Small intestine (tissue), 7 donors: ENCODE data around the gene ANXA11. TPM values are rescaled to one million over a fixed set of nuclear protein-coding genes. Genes with fewer than 3 reads are reported as not detected.

Source experiments
- DNase-seq, 2 donors: peaks; one replicate each; pipeline versions ENCODE4 v3.0.0 to v3.0.0-alpha.2; 2013
- FAIRE-seq: peaks from 2 replicates; lab custom pipeline; 2012; peaks lifted over from hg19 to GRCh38; lab: Jason Lieb, UNC
- H3K27ac ChIP-seq, 3 donors: one replicate each; pipeline ENCODE4 v1.5.1; 2013; ENCODE audit warnings: low read length in 2 of 3, mild to moderate bottlenecking in 2 of 3, control low read depth in 1 of 3, inconsistent platforms in 1 of 3, low read depth in 1 of 3, moderate library complexity in 1 of 3
- H3K27me3 ChIP-seq, 3 donors: one replicate each; pipeline ENCODE4 v1.6.1; 2013; ENCODE audit warnings: low read length in 3 of 3, inconsistent platforms in 1 of 3; ENCODE audit not compliant: control insufficient read depth in 3 of 3, insufficient read depth in 3 of 3
- H3K36me3 ChIP-seq, 3 donors: one replicate each; pipeline ENCODE4 v1.6.1; 2013; ENCODE audit warnings: low read length in 3 of 3, inconsistent platforms in 1 of 3, low read depth in 1 of 3, mild to moderate bottlenecking in 1 of 3, moderate library complexity in 1 of 3; ENCODE audit not compliant: control insufficient read depth in 3 of 3, insufficient read depth in 2 of 3
- H3K4me1 ChIP-seq, 3 donors: one replicate each; pipeline ENCODE4 v1.6.1; 2013; ENCODE audit warnings: low read length in 2 of 3, inconsistent platforms in 1 of 3, low read depth in 1 of 3, mild to moderate bottlenecking in 1 of 3, moderate library complexity in 1 of 3; ENCODE audit not compliant: control insufficient read depth in 3 of 3, insufficient read depth in 2 of 3
- H3K4me3 ChIP-seq, 3 donors: one replicate each; pipeline ENCODE4 v1.5.1; 2013; ENCODE audit warnings: low read length in 3 of 3, control low read depth in 1 of 3, inconsistent platforms in 1 of 3, low read depth in 1 of 3, mild to moderate bottlenecking in 1 of 3, moderate library complexity in 1 of 3
- H3K9me3 ChIP-seq, 2 donors: one replicate each; pipeline ENCODE4 v1.6.1; 2013; ENCODE audit warnings: low read depth in 1 of 2, low read length in 1 of 2; ENCODE audit not compliant: control insufficient read depth in 2 of 2, insufficient read depth in 1 of 2
- WGBS, 3 donors: extraction: QIAGEN DNeasy Blood & Tissue Kit; methylation state at CpG; one replicate each; pipeline ENCODE4 v1.1.7; 2013; 5-methylcytosine and 5-hydroxymethylcytosine counted together
- polyA plus RNA-seq, 4 donors: library from polyadenylated mRNA; stranded (reverse) in 3 of 4; unstranded in 1 of 4; fragments of 200-250 nt in 3 of 4; fragments of 120-200 nt in 1 of 4; gene quantifications; one replicate each; pipeline versions ENCODE4 v1.2.1 to v1.2.3, GENCODE V29; 2013
- donor health status: healthy with polysubstance abuse.
- donor health status: control.
- donor health status: control.
- donor health status: Bipolar disorder and iron deficiency.
- donor health status: healthy.

ANXA11 gene
- polyA plus RNA-seq, 4 donors: 110 to 363 (median 209) TPM

- DNase-seq (no peak), FAIRE-seq (no peak)
- WGBS, 3 donors: 62 to 75% (median 68%) methylated on average over 4 of the region's 4 CpGs
- Histone ChIP-seq H3K27me3 (peaks cover 0 to 6% (median 0%) of the 10 kb centered on the region in 3 donors), H3K4me1 (no peaks in the 10 kb centered on the region), H3K9me3 (no peaks in the 10 kb centered on the region), H3K27ac (no peak overlapping the region), H3K4me3 (no peak overlapping the region), H3K36me3 (no peaks in the 10 kb centered on the region)
Observed at GRCh38 chr10:80126876-80127275, 78.5 kb downstream of the ANXA11 start.

GRCh38 chr10:80122746-80123145, 82.6 kb downstream of the ANXA11 start:
- FAIRE-seq (no peak), DNase-seq (no peak)
- Histone ChIP-seq H3K27ac (no peak overlapping the region), H3K27me3 (no peaks in the 10 kb centered on the region), H3K4me3 (no peak overlapping the region), H3K4me1 (no peaks in the 10 kb centered on the region), H3K36me3 (no peaks in the 10 kb centered on the region), H3K9me3 (no peaks in the 10 kb centered on the region)
- 73 to 78% (median 75%) methylated on average over 2 of the region's 2 CpGs for WGBS, 3 donors

- no peaks in the 10 kb centered on the region for H3K9me3 ChIP-seq
- FAIRE-seq (no peak), DNase-seq (no peak)
- H3K4me3 ChIP-seq: no peak overlapping the region
- no peak overlapping the region for H3K27ac ChIP-seq
- H3K27me3 ChIP-seq: no peaks in the 10 kb centered on the region
- H3K36me3 ChIP-seq: no peaks in the 10 kb centered on the region
- H3K4me1 ChIP-seq: no peaks in the 10 kb centered on the region
Observed at GRCh38 chr10:80122110-80122710, 83.1 kb downstream of the ANXA11 start.

GRCh38 chr10:80118669-80119068, 86.7 kb downstream of the ANXA11 start:
- FAIRE-seq (no peak), DNase-seq (no peak)
- 63 to 77% (median 77%) methylated on average over 4 of the region's 4 CpGs for WGBS, 3 donors
- no peak overlapping the region for H3K4me3 ChIP-seq
- H3K4me1 ChIP-seq: no peaks in the 10 kb centered on the region
- no peaks in the 10 kb centered on the region for H3K36me3 ChIP-seq
- H3K27me3 ChIP-seq: no peaks in the 10 kb centered on the region
- no peaks in the 10 kb centered on the region for H3K9me3 ChIP-seq
- no peak overlapping the region for H3K27ac ChIP-seq

DNA sequence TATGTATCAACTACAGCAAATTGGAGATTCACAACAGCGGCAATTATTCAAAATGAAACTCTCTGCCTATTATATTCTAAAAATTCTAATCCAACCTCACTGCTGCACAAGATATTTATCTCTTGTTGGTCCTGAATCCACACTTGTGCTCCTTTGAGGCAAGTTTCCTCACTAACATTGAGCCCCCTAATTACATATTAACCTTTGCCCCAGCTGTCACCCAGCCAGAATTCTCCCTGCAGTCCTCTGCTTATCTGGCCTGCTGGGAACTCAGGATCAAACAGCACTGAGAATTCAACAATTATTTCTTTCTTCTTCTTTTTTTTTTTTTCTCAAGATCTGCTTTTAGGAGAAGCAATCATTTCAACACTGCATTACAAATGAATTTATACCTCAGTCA, 94.4 kb downstream of the ANXA11 start:
- Histone ChIP-seq H3K27me3 (no peaks in the 10 kb centered on the region), H3K4me1 (no peaks in the 10 kb centered on the region), H3K36me3 (no peaks in the 10 kb centered on the region), H3K9me3 (peaks cover 0 to 27% of the 10 kb centered on the region in 2 donors), H3K4me3 (no peak overlapping the region), H3K27ac (no peak overlapping the region)
- DNase-seq: peak; percentile 60 to 67
- no peak for FAIRE-seq
- WGBS, 3 donors: 9 to 58% (median 27%) methylated on average over 1 of the region's 1 CpG

GRCh38 chr10:80108576-80109239, 96.6 kb downstream of the ANXA11 start:
- H3K27ac ChIP-seq: no peak overlapping the region
- no peak for FAIRE-seq
- DNase-seq: no peak
- peaks cover 0 to 27% of the 10 kb centered on the region in 2 donors for H3K9me3 ChIP-seq
- H3K4me1 ChIP-seq: peaks cover 0 to 6% (median 5%) of the 10 kb centered on the region in 3 donors
- H3K36me3 ChIP-seq: no peaks in the 10 kb centered on the region
- 79 to 93% (median 93%) methylated on average over 8 of the region's 8 CpGs for WGBS, 3 donors
- H3K27me3 ChIP-seq: no peaks in the 10 kb centered on the region
- no peak overlapping the region for H3K4me3 ChIP-seq

- H3K4me1 ChIP-seq: peaks cover 0 to 6% (median 5%) of the 10 kb centered on the region in 3 donors
- DNase-seq (peak; percentile 12 to 77), FAIRE-seq (no peak)
- 36 to 52% (median 46%) methylated on average over 10 of the region's 10 CpGs for WGBS, 3 donors
- no peaks in the 10 kb centered on the region for H3K36me3 ChIP-seq
- no peak overlapping the region for H3K4me3 ChIP-seq
- peak overlapping the region in 2 of 3 donors; percentile 52 to 69 for H3K27ac ChIP-seq
- H3K27me3 ChIP-seq: no peaks in the 10 kb centered on the region
- H3K9me3 ChIP-seq: peaks cover 0 to 17% of the 10 kb centered on the region in 2 donors
Observed at GRCh38 chr10:80104066-80104926, 101.0 kb downstream of the ANXA11 start.
